Stimulated activated naive CD8-positive, alpha-beta T cell treated with anti-CD3 and anti-CD28 coated beads, Interleukin-15, amount 100 ng/mL, for 72 hours (primary cell): ENCODE data around the gene RNF32.
"Not testable (repeated sequence)": the region's sequence is repeated elsewhere in the genome, so short reads cannot be mapped to it uniquely, and the experiment has no call there.

Source experiments
- ATAC-seq: fragments of 150-1000 bp; cut with Tn5 transposase; 2 replicates; pipeline ENCODE4 v1.10.0; 2021; ENCODE audit warnings: mild to moderate bottlenecking, moderate library complexity
- DNase-seq, 2 donors: peaks; one replicate each; pipeline ENCODE4 v3.0.0; 2021 to 2022
- H3K27ac Mint-ChIP-seq, 2 donors: one replicate each; pipeline ENCODE4 v1.8.0; 2022; ENCODE audit warnings: mild to moderate bottlenecking in 2 of 2, mixed read lengths in 2 of 2, moderate library complexity in 2 of 2
- H3K27me3 Mint-ChIP-seq: one replicate; pipeline ENCODE4 v1.8.0; 2022; ENCODE audit warnings: mixed read lengths
- H3K4me1 Mint-ChIP-seq: one replicate; pipeline ENCODE4 v1.8.0; 2022; ENCODE audit warnings: mild to moderate bottlenecking, mixed read lengths
- H3K4me3 Mint-ChIP-seq, 2 donors: one replicate each; pipeline ENCODE4 v1.8.0; 2022; ENCODE audit warnings: mild to moderate bottlenecking in 2 of 2, mixed read lengths in 2 of 2, moderate library complexity in 1 of 2
- H3K9me3 Mint-ChIP-seq, 2 donors: one replicate each; pipeline ENCODE4 v1.8.0; 2022; ENCODE audit warnings: mixed read lengths in 2 of 2

Gene RNF32

DNA sequence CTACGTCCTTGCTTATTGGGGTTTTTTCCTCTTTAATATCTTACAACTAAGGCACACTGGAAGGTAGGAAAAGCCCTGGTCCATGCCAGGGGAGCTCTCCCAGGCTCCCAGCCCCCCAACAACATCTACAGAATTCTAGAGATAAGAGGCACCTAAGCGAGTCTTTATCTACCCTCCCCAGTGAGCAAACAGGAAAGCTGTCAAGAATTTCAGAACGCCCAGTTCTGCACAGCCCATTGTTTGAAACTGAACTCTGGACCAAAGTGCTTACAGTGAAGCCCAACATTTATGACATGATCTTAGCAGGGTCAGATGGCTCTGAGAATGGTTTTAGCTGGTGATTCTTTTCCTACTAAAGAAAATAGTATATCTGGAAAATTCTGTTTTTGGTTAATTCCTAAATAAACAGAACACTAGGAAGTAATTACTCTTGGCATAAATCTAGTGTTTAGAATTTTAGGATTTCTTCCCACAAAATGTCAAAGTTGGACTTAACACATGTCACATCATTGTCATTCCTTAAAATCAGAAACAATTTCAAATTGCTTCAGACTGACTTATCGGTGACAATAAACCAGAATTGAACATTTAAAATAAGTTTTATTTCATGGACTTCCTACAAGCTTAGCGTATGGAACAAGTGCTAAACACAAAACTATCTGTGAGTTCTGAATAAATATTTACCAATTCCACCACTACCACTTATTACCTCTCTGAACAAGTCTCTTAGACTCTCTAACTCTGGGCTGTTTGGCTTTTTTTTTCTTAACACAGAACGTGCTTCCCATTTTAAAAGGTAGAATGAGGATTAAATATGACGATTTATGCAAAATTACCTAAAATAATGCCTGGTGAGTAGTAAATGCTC is 31.3 kb upstream of the RNF32 start:
- Mint-ChIP-seq H3K27me3 (peaks cover 77% of the 10 kb centered on the region), H3K4me3 (peak overlapping the region in 1 of 2 donors; percentile 81), H3K9me3 (no peaks in the 10 kb centered on the region), H3K4me1 (peaks cover 34% of the 10 kb centered on the region), H3K27ac (no peak overlapping the region)
- ATAC-seq (no peak), DNase-seq (no peak)

GRCh38 chr7:156610130-156610529 is 30.4 kb upstream of the RNF32 start:
- no peak overlapping the region for H3K4me3 Mint-ChIP-seq

GRCh38 chr7:156610601-156611000 is 30.0 kb upstream of the RNF32 start:
- no peak overlapping the region for H3K4me3 Mint-ChIP-seq
- H3K4me1 Mint-ChIP-seq, result peaks cover 34% of the 10 kb centered on the region
- DNase-seq (no peak), ATAC-seq (no peak)
- peaks cover 77% of the 10 kb centered on the region for H3K27me3 Mint-ChIP-seq
- H3K27ac Mint-ChIP-seq, result no peak overlapping the region
- no peaks in the 10 kb centered on the region for H3K9me3 Mint-ChIP-seq

More at GRCh38 chr7:156610130-156610529, 30.4 kb upstream of the RNF32 start:
- Mint-ChIP-seq H3K9me3 (no peaks in the 10 kb centered on the region), H3K4me1 (peaks cover 34% of the 10 kb centered on the region), H3K27ac (no peak overlapping the region), H3K27me3 (peaks cover 77% of the 10 kb centered on the region)
- DNase-seq, result no peak
- ATAC-seq, result no peak

DNA sequence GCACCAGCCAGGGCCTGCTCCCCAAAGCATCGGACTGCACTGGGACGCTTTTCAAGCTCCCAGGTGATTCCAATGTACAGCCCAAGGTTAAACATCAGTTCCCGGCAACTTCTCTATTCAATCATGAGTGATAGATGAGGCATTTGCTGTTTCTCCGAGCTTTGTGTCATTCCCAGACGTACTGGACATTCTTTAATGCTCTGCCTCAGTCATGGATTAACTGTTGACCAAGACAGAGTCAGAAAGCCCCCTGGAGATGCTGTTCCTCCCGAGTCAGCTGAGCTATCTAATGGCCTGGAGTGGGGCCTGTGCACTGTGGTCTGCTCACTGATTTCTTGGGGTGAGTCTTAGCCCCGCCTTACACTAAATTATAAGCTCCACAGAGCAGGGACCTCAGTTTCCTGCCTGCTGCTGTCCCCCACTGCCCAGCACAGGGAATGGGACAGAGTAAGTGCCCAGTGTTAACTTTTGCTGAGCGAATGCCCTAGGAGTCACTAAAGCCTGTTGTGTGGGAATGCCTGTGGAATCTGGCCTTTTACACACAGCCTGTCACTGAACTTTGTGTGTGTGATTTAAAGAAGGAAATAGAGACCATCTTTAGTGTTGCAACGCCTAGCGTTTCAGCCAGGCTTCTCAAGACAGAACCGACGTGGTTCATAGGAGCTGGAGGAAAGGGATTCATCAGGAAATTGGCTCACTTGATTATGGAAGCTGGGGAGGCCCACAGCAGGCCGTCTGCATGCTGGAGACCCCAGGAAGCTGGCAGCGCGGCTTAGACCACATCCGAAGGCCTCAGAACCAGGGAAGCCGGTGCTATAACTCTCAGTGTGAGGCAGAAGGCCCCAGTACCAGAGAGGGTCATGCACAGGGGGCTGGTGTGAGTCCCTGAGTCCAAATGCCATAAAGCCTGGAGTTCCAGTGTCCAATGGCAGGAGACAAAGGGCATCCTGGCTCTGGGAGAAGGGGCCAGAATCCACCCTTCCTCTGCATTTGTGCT is 29.3 kb upstream of the RNF32 start:
- H3K9me3 Mint-ChIP-seq, result no peaks in the 10 kb centered on the region
- H3K27ac Mint-ChIP-seq, result no peak overlapping the region
- H3K4me1 Mint-ChIP-seq, result peaks cover 38% of the 10 kb centered on the region
- DNase-seq (no peak), ATAC-seq (no peak)
- H3K27me3 Mint-ChIP-seq, result peaks cover 80% of the 10 kb centered on the region
- no peak overlapping the region for H3K4me3 Mint-ChIP-seq

DNA sequence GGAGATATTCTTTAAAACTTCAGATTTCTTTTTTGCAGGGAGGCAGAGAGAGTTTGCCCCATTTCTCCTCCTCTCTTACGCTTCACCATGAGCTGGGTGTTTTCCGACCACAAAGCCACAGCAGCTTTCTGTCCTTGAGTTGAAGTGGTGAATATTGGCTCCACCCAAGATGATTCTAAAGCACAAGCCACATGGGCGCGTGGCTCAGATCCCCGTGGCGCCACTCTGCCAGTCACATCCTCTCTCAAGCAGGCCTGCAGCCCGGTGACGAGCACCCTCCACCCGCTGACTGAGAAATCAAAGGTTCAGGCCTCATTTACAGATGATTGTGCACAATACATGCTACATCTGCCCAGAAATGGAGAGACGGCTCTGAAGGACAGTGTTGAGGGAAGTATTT is 27.6 kb upstream of the RNF32 start:
- no peaks in the 10 kb centered on the region for H3K9me3 Mint-ChIP-seq
- H3K4me3 Mint-ChIP-seq, result peak overlapping the region in 1 of 2 donors; percentile 55
- H3K4me1 Mint-ChIP-seq, result peaks cover 48% of the 10 kb centered on the region
- peak; percentile 71 to 85 for DNase-seq
- no peak overlapping the region for H3K27ac Mint-ChIP-seq
- peaks cover 88% of the 10 kb centered on the region for H3K27me3 Mint-ChIP-seq
- ATAC-seq, result peak; percentile 98

DNA sequence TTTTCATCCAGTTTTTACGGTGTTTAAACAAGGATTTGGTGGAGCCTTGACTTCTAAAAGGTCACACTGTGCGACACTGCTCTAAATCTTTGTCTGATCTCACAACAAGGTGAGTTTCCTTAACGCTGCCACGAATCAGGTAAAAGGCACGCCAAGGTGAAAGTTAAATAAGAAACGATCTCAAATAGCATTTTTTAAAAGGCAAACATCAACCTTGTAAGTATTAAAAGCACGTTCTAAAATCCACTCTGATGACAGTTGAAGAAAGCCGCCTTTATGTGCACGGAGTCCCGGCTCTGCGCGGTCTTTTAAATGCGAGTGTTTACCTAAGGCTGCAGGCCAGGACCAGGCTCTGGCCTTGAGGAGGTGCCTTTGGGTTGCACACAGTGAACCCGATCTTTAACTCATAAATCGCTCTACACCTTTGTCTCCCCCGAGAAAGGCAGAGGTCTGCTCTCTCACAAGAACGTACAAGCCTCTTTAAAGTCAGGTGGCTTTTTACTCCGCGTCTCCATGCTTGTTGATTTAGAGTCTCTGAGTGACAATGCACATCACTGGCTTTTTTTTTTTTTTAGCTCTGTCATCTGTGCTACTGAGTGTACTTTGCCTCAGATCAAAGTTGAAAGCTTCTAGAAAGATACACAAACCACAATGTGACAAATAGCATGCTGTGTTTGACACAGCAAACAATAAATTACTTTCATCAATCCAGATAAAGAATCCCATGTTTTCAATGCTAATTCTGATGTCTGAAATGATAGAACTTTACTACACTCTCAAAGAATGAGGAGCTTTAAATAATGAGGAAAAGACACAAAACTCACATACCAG is 25.9 kb upstream of the RNF32 start:
- peaks cover 86% of the 10 kb centered on the region for H3K27me3 Mint-ChIP-seq
- no peaks in the 10 kb centered on the region for H3K9me3 Mint-ChIP-seq
- peaks cover 38% of the 10 kb centered on the region for H3K4me1 Mint-ChIP-seq
- no peak overlapping the region for H3K27ac Mint-ChIP-seq
- ATAC-seq, result no peak
- DNase-seq, result no peak
- no peak overlapping the region for H3K4me3 Mint-ChIP-seq

DNA sequence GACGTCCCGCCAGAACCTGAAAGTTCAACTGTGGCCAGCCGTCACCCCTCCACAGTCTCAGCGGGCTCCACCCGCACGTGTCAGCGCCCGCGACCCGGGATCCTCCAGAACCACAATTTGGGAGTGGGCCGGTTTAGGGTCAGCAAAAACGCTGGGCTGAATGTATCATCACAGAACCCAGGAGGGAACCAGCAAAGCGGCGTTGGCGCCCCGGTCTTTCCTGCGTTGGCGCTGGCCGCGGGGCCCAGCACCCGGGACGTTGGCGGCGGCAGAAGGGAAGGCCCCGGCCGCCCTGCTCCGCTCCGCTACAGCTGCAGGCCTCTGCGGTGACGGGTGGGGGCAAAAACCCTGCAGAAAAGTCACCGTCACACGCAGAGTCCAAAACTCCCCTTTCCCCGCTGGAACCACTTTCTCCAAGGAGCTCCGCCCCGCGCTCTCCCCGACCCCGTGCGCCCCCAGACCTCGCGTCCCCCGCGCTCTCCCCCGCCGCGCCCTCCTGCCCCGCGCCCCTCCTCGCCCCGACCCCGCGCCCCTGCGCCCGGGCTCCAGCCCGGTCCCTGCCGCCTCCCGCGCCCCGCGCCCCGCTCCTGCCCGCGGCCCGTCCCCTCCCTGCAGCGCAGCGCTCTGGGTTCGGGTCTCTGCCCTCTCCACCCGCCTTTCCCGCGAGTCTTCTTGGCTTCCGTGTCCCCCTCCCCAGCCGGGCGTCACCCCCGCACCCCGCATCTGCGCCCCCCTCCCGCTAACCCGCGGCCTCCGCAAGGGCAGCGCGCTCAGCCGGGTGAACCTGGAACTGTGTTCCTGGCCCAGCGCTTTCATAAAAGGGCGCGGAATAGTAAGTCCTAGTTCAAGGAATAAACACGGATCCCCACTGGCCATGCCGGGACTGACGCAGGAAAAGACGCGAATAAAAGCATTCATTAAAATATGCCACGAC is 24.0 kb upstream of the RNF32 start:
- no peak overlapping the region for H3K27ac Mint-ChIP-seq
- H3K4me3 Mint-ChIP-seq, result peak overlapping the region; percentile 44 to 60
- ATAC-seq, result peak; percentile 42
- DNase-seq, result no peak
- peaks cover 86% of the 10 kb centered on the region for H3K27me3 Mint-ChIP-seq
- peaks cover 6 to 10% of the 10 kb centered on the region in 2 donors for H3K9me3 Mint-ChIP-seq
- peaks cover 35% of the 10 kb centered on the region for H3K4me1 Mint-ChIP-seq

DNA sequence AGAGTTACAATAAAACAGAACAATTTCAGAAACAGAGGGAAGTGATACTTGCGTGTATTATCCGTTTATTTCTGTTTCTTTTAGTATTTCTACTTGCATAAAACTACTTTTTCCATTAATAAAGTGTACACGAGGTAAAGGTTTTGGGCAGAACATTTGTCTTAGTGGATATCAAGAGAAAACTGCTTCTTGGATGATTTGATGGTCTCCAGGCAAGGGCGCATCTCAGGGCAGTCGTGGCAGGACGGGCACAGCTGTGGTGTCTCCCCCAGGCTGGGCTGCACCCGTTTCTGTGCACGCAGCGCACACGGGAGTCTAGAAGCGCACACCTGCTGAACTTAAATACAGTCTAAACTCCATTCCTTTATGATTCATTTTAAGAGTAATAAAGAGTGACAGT is 23.4 kb upstream of the RNF32 start:
- no peak for DNase-seq
- no peak overlapping the region for H3K27ac Mint-ChIP-seq
- peaks cover 89% of the 10 kb centered on the region for H3K27me3 Mint-ChIP-seq
- no peak for ATAC-seq
- H3K9me3 Mint-ChIP-seq, result peaks cover 6 to 11% of the 10 kb centered on the region in 2 donors
- peak overlapping the region; percentile 44 to 60 for H3K4me3 Mint-ChIP-seq
- peaks cover 28% of the 10 kb centered on the region for H3K4me1 Mint-ChIP-seq

DNA sequence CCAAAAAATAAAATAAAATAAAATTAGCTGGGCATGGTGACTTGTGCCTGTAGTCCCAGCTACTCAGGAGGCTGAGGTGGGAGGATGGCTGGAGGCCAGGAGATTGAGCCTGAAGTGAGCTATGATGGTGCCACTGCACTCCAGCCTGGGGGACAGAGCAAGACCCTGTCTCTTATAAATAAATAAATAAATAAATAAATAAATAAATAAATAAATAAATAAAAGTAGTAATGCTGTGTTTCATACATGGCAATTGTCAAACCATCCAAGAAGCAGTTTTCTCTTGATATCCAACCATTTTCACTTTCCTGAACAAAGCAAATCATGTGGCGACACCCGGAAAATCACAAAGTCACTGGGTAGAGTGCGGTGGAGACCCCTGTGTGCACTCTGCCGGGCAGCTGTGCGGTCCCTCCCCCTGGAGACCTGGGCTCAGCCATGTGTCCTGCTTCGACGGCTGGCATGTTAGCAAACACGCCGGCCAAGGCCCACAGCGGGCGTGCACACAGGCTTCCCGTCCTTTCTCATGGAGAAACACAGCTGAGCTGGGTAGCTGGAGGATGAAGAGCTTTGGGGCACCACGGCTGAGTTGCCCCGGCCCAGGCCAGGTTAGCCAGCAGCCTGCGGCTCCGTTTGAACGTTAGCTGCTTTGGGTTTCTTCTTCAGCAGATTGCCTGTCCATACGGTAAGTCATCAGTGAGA is 22.3 kb upstream of the RNF32 start:
- DNase-seq (no peak), ATAC-seq (no peak)
- H3K9me3 Mint-ChIP-seq, result peaks cover 6 to 11% of the 10 kb centered on the region in 2 donors
- peaks cover 18% of the 10 kb centered on the region for H3K4me1 Mint-ChIP-seq
- H3K4me3 Mint-ChIP-seq, result no peak overlapping the region
- H3K27ac Mint-ChIP-seq, result no peak overlapping the region
- peaks cover 91% of the 10 kb centered on the region for H3K27me3 Mint-ChIP-seq

GRCh38 chr7:156618780-156619367 is 21.7 kb upstream of the RNF32 start:
- Mint-ChIP-seq H3K4me1 (peaks cover 15% of the 10 kb centered on the region), H3K9me3 (peaks cover 6 to 11% of the 10 kb centered on the region in 2 donors), H3K27ac (no peak overlapping the region), H3K27me3 (peaks cover 94% of the 10 kb centered on the region), H3K4me3 (no peak overlapping the region)
- DNase-seq (no peak), ATAC-seq (no peak)

DNA sequence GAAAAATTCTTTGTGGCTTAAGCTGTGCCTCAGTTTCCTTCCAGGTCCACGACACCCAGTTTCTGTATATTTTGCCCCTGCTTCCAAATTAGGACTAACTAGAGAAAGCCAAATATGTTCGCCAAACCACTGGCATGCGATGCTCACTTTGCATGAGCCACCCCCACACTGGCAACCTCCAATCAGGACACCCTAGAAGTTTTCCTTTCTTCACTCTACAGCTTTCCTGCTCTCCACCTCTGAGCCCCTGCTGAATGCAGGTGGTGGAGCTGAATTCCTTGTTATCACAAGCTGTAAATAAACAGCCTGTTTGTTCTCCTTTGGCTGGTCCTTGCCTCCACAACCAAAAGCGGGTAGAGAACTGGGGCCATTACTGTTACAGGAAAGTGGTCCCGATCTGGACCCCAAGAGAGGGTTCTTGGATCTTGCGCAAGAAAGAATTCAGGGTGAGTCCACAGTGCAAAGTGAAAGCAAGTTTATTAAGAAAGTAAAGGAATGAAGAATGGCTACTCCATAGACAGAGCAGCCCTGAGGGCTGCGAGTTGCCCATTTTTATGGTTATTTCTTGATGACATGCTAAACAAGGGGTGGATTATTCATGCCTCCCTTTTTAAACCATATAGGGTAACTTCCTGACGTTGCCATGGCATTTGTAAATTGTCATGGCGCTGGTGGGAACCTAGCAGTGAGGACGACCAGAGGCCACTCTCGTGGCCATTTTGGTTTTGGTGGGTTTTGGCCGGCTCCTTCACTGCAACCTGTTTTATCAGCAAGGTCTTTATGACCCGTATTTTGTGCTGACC is 20.9 kb upstream of the RNF32 start:
- DNase-seq, H3K27ac Mint-ChIP-seq, H3K4me3 Mint-ChIP-seq, ATAC-seq: not testable (repeated sequence)
- peaks cover 87% of the 10 kb centered on the region for H3K27me3 Mint-ChIP-seq
- H3K4me1 Mint-ChIP-seq, result peaks cover 15% of the 10 kb centered on the region
- H3K9me3 Mint-ChIP-seq, result peaks cover 6 to 11% of the 10 kb centered on the region in 2 donors

DNA sequence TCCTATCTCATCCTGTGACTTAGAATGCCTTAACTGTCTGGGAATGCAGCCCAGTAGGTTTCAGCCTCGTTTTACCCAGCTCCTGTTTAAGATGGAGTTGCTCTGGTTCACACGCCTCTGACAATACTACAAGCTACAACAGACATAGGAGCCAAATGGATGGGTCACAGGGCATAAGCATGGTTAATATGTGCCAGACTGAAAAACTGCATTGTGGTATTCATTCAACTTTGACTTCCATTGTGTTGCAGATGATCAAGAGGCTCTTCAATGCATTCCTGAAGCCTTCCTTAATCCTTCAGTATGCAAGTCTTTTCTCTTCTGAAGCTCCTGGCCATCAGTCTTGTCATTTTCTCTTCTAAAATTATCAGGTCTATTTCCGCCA is 20.3 kb upstream of the RNF32 start:
- Mint-ChIP-seq H3K27ac (no peak overlapping the region), H3K9me3 (peaks cover 6 to 11% of the 10 kb centered on the region in 2 donors), H3K4me1 (peaks cover 16% of the 10 kb centered on the region), H3K27me3 (peaks cover 81% of the 10 kb centered on the region), H3K4me3 (no peak overlapping the region)
- ATAC-seq (no peak), DNase-seq (no peak)

GRCh38 chr7:156621652-156622051 is 18.9 kb upstream of the RNF32 start:
- H3K27me3 Mint-ChIP-seq, result peaks cover 68% of the 10 kb centered on the region
- no peak for ATAC-seq

More at GRCh38 chr7:156621652-156622051, 18.9 kb upstream of the RNF32 start:
- Mint-ChIP-seq H3K4me3 (no peak overlapping the region), H3K9me3 (peaks cover 6 to 11% of the 10 kb centered on the region in 2 donors), H3K4me1 (peaks cover 13% of the 10 kb centered on the region), H3K27ac (no peak overlapping the region)
- no peak for DNase-seq
